ENCODE data around the gene PODN. TPM values are rescaled to one million over a fixed set of nuclear protein-coding genes. Genes with fewer than 3 reads are reported as not detected.

Gene PODN
- total RNA-seq, 2 donors from 2014 or later, result 44.1 to 47.2 TPM

DNA sequence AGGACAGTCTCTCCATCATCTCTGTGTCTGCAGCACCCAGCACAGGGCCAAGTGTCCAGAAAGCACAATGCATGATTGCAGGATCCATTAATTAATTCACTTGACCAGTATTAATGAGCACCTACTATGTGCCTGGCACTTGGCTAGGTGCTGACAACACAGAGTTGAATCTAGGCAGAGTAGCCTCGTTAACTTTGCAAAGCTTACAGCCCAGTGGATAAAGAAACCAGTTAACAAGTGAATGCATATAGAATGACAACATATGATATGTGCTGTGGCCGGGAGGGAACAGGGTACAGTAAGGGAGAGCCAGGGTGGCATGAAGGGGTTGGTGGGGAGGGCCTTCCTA, 69.6 kb downstream of the PODN start:
- no peaks in the 10 kb centered on the region for H3K36me3 ChIP-seq
- H3K4me1 ChIP-seq, result no peaks in the 10 kb centered on the region
- no peaks in the 10 kb centered on the region for H3K9me3 ChIP-seq
- no peak for DNase-seq (ENCODE audit: low spot score)
- H3K27ac ChIP-seq, result no peak overlapping the region
- H3K4me3 ChIP-seq, result no peak overlapping the region
- TF ChIP-seq, protein P1, sequence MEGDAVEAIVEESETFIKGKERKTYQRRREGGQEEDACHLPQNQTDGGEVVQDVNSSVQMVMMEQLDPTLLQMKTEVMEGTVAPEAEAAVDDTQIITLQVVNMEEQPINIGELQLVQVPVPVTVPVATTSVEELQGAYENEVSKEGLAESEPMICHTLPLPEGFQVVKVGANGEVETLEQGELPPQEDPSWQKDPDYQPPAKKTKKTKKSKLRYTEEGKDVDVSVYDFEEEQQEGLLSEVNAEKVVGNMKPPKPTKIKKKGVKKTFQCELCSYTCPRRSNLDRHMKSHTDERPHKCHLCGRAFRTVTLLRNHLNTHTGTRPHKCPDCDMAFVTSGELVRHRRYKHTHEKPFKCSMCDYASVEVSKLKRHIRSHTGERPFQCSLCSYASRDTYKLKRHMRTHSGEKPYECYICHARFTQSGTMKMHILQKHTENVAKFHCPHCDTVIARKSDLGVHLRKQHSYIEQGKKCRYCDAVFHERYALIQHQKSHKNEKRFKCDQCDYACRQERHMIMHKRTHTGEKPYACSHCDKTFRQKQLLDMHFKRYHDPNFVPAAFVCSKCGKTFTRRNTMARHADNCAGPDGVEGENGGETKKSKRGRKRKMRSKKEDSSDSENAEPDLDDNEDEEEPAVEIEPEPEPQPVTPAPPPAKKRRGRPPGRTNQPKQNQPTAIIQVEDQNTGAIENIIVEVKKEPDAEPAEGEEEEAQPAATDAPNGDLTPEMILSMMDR (IDR thresholded peaks at IDR 0.05), result no peak
- H3K27me3 ChIP-seq, result no peaks in the 10 kb centered on the region

DNA sequence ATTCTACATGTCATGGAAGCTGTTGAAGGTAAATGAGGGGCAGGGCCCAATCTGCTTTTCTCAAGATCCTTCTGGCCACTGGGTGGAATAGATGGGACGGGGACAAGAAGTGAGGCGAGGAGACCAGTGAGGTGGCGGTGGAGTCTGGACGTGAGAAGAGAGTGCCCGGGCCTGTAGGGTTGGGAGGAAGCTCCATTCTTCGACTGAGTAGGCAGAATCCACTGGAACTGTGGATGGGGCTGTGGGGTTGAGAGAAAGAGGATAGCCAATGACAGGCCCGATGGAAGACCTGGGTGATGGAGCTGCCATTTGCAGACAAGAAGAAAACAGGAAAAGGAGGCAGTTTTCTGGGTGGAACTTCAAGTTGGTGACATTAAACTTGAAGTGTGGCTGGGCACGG, 70.2 kb downstream of the PODN start:
- TF ChIP-seq, protein P1 (IDR thresholded peaks at IDR 0.05), result no peak
- Histone ChIP-seq H3K27me3 (no peaks in the 10 kb centered on the region), H3K27ac (no peak overlapping the region), H3K36me3 (no peaks in the 10 kb centered on the region), H3K9me3 (no peaks in the 10 kb centered on the region), H3K4me1 (no peaks in the 10 kb centered on the region), H3K4me3 (no peak overlapping the region)
- no peak for DNase-seq (ENCODE audit: low spot score)

DNA sequence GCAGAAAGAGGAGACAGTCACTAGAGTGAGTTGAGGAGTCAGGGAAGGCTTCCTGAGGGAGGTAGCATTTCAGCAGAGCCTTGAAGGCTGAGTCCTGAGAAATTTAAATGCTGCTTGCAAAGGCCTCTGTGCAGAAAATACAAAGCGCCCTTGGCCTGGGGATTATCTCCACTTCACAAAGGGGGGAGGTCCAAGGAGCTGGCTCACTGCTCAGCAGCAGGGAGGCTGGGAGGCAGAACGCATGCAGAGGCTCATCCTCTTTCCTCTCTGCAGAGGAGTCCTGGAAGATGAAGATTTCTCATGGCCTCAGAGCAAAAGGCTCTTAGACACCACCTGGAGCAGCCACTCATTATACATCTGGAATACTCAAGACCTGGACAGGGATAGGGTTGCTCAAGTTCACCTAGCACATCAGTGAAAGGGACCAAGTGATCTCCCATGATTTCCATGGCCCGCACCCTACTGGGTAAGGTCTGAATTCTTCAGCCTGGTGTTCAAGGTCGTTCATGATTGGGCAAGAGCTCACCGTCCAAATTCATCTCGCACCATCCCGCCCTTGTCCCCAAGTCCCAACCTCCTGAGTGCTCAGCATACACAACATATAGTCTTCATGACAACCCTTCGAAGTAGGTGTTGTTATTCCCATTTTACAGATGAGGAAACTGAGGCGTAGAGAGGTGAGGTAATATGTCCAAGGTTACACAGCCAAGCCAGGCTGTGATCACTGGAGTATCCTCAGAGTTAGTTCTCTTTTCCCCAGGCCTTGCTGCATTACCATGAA, 71.4 kb downstream of the PODN start:
- no peaks in the 10 kb centered on the region for H3K36me3 ChIP-seq
- no peak overlapping the region for H3K27ac ChIP-seq
- H3K27me3 ChIP-seq, result no peaks in the 10 kb centered on the region
- no peak for DNase-seq (ENCODE audit: low spot score)
- H3K9me3 ChIP-seq, result peaks cover 0 to 8% of the 10 kb centered on the region in 2 donors
- no peaks in the 10 kb centered on the region for H3K4me1 ChIP-seq
- H3K4me3 ChIP-seq, result no peak overlapping the region
- TF ChIP-seq, protein P1 (IDR thresholded peaks at IDR 0.05), result no peak

DNA sequence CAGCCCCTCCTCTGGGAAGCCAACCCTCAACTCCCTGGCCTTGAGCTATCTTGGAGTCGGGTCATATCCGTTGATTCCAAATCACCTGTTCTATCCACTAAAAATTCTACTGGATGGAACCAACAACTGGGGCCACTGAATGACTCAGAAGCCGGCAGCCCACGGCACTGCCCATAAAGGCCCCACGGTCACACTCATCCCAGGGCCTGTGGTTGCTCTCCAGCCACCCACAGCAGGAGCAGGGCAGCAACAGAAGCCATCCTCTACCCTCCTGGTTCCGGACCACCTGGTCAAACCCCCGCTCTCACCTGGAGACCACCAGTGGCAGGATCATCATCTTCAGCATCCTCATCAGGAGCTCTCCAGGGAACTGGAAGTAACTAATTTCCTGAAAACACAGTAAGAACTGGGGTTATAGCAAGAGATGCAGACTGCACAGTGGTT, 72.1 kb downstream of the PODN start:
- Histone ChIP-seq H3K27me3 (no peaks in the 10 kb centered on the region), H3K4me3 (no peak overlapping the region), H3K36me3 (no peaks in the 10 kb centered on the region), H3K9me3 (peaks cover 0 to 8% of the 10 kb centered on the region in 2 donors), H3K27ac (no peak overlapping the region), H3K4me1 (no peaks in the 10 kb centered on the region)
- no peak for DNase-seq (ENCODE audit: low spot score)
- TF ChIP-seq, protein P1 (IDR thresholded peaks at IDR 0.05), result no peak

Other genes starting within 250 kb of the PODN start
- not detected for gene ZYG11A, start 219.5 kb upstream of the PODN start, total RNA-seq
- gene ECHDC2, start 140.5 kb upstream of the PODN start, total RNA-seq, result 10 to 100 TPM; 50.4 to 53.1 TPM
- 100 to 1,000 TPM in 1 of 2 donors, 10 to 100 TPM in 1; 67.1 to 163 TPM for gene SCP2, start 134.9 kb upstream of the PODN start, total RNA-seq
- gene SLC1A7, start 80.4 kb downstream of the PODN start, total RNA-seq, result under 1 TPM; 0.56 to 0.71 TPM
- 10 to 100 TPM; 16.0 to 33.6 TPM for gene CPT2, start 134.6 kb downstream of the PODN start, total RNA-seq
- 10 to 100 TPM; 36.8 to 38.2 TPM for gene CZIB, start 158.4 kb downstream of the PODN start, total RNA-seq
- gene MAGOH, start 176.3 kb downstream of the PODN start, total RNA-seq, result 10 to 100 TPM; 21.9 to 22.1 TPM